Stimulated activated CD4-positive, alpha-beta T cell treated with anti-CD3 and anti-CD28 coated beads, TNF-alpha, amount 100 ng/mL, for 4 hours (primary cell): ENCODE results near the gene SPNS1.
"Not testable (repeated sequence)": the region's sequence is repeated elsewhere in the genome, so short reads cannot be mapped to it uniquely, and the experiment has no call there.

Source experiments
- DNase-seq, 3 experiments: peaks; one replicate each; pipeline ENCODE4 v3.0.0-alpha.2; 2020; ENCODE audit warnings: low read depth in 3 of 3

Gene SPNS1

GRCh38 chr16:28989363-28989762 lies 14.8 kb downstream of the SPNS1 start:
- DNase-seq, result no peak

DNA sequence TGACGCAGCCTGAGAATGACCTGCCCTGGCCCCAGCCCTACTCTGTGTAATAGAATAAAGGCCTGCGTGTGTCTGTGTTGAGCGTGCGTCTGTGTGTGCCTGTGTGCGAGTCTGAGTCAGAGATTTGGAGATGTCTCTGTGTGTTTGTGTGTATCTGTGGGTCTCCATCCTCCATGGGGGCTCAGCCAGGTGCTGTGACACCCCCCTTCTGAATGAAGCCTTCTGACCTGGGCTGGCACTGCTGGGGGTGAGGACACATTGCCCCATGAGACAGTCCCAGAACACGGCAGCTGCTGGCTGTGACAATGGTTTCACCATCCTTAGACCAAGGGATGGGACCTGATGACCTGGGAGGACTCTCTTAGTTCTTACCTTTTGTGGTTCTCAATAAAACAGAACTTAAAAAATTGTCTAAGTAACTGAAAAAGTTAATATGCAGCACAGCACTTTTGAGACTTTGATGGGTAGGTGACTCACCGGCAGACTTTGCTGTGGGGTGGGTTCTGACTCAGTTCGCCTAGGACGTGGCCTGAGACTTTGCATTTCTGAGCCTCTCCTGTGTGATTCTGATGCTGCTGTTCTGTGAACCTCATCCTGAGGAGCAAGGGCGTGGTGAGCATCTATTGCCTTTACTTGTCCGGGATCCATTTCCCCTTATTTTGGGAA lies 15.9 kb downstream of the SPNS1 start:
- DNase-seq, result peak in 2 of 3 experiments; percentile 54 to 55

GRCh38 chr16:28991687-28992086 lies 17.1 kb downstream of the SPNS1 start:
- DNase-seq, result no peak

GRCh38 chr16:28992496-28992895 lies 17.9 kb downstream of the SPNS1 start:
- DNase-seq, result no peak

- no peak for DNase-seq
Observed at GRCh38 chr16:28998837-28999236, 24.3 kb downstream of the SPNS1 start.

DNA sequence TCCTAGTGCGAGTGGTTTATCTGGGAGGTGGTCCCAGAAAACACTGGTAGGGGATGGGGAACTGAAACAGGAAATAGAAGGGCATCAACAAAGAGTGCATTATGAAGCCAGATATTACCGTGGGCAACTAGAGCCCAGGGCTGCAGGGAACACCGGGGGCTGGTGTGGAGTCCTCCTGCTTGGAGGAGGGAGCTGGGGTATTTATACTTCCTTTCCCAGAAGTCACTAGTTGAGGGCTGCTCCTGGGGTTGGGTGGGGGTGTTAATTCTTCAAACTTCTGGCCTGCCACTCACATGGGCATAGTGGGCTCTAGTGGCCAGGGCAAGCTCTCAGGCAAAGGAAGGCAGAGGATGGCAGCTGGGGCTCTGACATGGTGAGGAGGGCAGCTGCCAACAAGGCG lies 25.0 kb downstream of the SPNS1 start:
- no peak for DNase-seq

- DNase-seq, result no peak
Observed at GRCh38 chr16:29000019-29000418, 25.4 kb downstream of the SPNS1 start.

DNA sequence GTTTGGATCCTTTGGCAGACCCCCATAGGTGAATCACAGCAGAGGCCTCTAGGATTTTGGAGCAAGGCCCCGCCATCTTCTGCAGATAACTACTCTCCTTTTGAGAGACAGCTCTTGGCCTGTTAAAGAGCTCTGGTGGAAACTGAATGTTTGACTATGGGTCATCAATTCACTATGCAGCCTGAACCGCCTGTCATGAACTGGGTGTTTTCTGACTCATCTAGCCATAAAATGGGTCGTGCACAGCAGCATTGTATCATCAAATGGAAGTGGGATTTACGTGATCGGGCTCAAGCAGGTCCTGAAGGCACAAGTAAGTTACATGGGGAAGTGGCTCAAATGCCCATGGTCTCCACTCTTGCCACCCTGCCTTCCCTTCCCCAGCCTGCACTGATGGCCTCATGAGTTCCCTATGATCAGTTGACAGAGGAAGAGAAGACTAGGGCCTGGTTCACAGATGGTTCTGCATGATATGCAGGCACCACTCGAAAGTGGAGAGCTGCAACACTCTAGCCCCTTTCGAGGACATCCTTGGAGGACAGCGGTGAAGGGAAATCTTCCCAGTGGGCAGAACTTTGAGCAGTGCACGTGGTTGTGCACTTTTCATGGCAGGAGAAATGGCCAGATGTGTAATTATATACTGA lies 30.0 kb downstream of the SPNS1 start:
- DNase-seq, result not testable (repeated sequence)

- DNase-seq, result peak in 2 of 3 experiments; percentile 43 to 63
Observed at GRCh38 chr16:29007730-29008593, 33.4 kb downstream of the SPNS1 start.

GRCh38 chr16:29009050-29009837 lies 34.7 kb downstream of the SPNS1 start:
- DNase-seq, result no peak

DNA sequence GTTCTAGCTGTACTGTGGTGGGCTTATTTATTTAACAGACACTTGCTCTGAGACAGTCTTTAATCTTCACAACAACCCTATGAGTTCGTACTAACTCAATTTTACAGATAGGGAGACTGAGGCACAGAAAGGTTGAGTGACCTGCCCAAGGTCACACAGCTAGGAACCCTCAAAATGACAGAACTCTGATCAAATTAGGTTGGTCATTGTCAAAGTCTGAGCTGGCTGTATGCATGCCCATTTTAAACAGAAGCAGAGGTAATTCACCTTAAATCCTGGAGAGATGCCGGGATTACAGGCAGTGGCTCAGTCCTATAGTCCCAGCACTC lies 35.2 kb downstream of the SPNS1 start:
- no peak for DNase-seq

DNA sequence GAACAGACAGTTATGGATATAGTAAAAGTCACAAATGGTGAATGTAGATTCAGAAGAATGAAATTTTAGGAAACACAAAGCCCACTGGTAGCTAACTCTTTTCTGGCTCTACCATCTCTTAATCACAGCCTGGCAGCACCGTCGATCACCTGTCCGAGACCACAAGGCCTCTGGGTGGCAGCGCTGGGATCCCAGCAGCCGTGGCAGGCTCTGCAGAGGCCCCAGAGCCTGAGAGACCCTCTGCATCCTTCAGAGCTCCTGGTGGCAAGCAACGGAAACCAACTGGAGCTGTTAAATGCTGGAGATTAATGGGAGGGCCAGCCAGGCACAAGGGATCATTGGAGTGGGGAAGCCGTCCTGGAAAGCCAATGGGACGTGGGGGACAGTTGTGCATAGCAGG lies 36.5 kb downstream of the SPNS1 start:
- no peak for DNase-seq

GRCh38 chr16:29011851-29012250 lies 37.3 kb downstream of the SPNS1 start:
- DNase-seq, result no peak

DNA sequence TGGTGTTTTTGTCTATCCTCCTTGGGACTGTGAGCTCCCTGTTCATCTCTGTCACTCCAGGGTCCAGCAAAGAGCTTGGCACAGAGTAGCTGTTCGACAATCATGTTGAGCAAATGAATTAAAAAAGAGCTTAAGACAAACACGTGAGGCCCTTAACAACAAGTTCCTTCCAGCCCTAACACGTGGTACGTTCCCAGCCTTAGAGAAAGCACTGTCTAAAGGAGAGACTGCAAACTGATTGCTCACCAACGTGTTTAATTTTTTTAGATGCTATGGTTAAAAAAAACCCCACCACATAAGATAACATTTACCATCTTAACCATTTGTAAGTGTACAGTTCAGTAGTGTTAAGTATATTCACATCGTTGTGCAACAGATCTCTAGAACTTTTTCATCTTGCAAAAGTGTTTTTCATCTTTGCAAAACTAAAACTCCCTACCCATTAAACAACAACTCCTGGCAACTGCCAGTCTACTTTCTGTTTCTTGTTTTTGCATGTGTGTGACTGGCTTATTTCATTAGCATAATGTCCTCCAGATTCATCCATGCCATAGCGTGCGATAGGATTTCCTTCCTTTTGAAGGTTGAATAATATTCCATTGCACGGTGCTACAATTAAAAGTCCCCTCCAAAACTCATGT lies 38.5 kb downstream of the SPNS1 start:
- no peak for DNase-seq

DNA sequence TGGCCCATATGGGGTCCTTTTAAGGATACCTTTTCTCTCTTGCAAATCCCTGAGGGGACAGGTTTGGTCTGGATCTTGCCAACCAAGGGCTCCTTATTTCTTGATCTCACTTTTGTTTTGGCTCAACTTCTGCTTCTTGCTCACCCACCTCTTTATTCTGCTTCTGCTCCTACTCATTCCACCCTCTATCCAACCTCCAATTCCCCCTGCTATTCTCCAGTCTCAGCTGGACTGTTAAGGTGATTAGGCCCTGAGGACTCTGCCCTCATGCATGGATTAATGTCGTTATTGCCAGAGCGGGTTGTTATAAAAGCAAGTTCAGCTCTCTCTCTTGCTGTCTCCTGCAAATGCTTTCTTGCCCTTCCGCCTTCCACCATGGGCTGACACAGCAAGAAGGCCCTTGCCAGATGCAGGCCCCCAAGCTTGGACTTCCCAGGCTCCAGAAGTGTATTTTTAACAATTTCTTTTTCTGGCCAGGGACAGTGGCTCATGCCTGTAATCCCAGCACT lies 40.0 kb downstream of the SPNS1 start:
- DNase-seq, result no peak

DNA sequence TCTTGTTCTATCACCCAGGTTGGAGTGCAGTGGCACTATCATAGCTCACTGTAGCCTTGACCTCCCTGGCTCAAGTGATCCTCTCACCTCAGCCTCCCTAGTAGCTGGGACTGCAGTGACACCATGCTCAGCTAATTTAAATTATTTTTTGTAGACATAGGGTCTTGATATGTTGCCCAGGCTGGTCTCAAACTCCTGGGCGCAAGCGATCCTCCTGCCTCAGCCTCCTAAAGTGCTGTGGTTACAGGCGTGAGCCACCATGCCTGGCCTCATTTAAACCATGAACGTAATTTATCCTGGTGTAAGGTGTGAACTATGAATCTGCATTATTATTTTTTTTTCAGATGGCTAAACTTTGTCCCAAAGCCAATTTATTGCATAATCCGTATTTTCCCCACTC lies 47.6 kb downstream of the SPNS1 start:
- DNase-seq, result no peak

DNA sequence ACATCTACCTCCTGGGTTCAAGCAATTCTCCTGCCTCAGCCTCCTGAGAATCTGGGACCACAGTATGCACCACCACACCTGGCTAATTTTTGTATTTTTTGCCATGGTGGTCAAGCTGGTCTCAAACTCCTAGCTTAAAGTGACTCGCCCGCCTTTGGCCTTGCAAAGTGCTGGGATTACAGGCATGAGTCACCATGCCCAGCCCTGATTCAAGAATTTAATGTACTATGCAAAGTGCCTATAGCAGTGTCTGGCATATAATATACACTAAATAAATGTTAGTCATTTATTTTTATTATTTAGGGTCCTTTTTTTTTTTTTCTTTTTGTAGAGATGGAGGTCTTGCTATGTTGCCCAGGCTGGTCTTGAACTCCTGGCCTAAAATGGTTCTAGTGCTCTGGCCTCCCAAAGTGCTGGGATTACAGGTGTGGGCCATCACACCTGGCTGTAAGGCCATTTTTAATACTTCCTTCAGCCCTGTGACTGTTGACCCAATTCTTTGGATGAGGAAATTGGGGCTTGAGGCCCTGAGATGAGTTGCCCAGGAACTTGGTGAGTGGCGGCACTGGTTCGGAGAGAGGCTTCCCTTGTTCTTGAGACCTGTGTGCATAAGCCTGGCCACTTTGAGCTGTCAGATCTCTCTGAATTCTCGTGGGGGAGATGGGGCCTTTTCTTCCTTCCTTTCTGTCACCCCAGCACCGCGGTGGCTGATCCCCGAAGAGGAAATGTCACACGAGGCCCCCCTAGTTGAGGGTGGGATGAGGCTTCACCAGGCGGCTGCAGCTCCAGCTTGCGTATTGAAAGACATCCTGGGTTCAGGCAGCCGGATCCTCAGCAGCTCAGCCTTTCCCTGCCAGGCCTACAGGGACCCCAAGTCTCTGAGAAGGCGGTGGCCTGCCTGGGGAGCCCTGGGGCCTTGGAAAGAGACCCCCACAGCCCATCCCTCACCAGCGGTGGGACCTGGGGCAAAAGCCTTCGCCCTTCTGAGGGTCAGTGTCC lies 49.0 kb downstream of the SPNS1 start:
- no peak for DNase-seq

DNA sequence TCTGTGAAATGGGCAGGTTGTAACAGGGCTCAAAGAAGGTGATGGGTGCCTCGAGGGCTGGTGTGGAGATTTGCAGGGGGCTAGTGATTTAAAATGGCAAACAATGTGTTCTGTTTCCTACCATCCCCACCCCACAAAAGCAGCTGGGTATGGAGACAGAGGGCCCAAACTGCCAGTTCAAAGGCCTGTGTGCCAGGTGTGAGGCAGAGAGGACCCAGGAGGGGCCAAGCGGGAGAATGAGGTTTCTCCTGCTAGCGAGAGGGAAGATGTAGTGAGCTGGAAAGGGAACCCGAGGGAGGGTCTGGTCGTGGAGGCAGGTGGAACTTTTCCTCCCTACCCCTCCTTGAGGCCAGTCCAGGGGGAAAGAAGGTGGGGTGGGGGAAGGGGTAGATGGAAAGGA lies 49.7 kb downstream of the SPNS1 start:
- DNase-seq, result no peak

- no peak for DNase-seq
Observed at GRCh38 chr16:29025218-29025617, 50.6 kb downstream of the SPNS1 start.

DNA sequence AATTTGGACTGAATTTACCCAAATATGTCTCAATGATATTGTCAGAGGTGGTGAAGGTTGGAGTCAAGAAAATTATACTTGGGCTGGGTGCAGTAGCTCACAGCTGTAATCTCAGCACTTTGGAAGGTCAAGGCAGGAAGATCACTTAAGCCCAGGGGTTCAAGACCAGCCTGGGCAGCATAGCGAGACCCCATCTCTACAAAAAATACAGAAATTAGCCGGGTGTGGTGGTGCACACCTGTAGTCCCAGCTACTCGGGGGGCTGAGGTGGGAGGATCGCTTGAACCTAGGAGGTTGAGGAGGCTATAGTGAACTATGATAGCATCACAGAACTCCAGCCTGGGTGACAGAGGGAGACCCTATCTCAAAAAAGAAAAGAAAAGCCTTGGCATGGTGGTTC lies 51.2 kb downstream of the SPNS1 start:
- no peak for DNase-seq
